IMR-90 (cell line): ENCODE results near the gene RPTOR. TPM values are rescaled to one million over a fixed set of nuclear protein-coding genes. Genes with fewer than 3 reads are reported as not detected.

ENCODE experiments used
- ATAC-seq: fragments of 200-7000 bp; cut with Tn5 transposase; 2 replicates; pipeline ENCODE4 v1.9.1; 2020; ENCODE audit warnings: low read depth, mild to moderate bottlenecking, moderate library complexity
- BruUV-seq: library from RNA; stranded (reverse); fragments of 400-500 nt; replicated peaks from 2 replicates; lab custom pipeline; 2021; lab: Mats Ljungman, UMichigan
- CTCF ChIA-PET: fragments of 300-600 bp; formaldehyde crosslinking; extraction: SDS; loops from one replicate; lab custom pipeline; 2021; ENCODE audit warnings: antibody characterized with exemption; lab: Yijun Ruan, JAX
- POLR2A ChIA-PET: fragments of 300-600 bp; sonication (Branson Sonifier 250); formaldehyde crosslinking; loops from one replicate; lab custom pipeline; 2022; ENCODE audit warnings: antibody characterized with exemption; ENCODE audit not compliant: unreplicated experiment; lab: Charles Lee
- DNase-seq: peaks from one replicate; pipeline ENCODE4 v3.0.0; 2013
- H2AFZ ChIP-seq: replicated peaks from 2 replicates; pipeline ENCODE3; 2013; ENCODE audit warnings: low read length, mild to moderate bottlenecking; ENCODE audit not compliant: poor library complexity
- H2AK5ac ChIP-seq: 2 replicates; pipeline ENCODE4 v1.6.1; 2013; ENCODE audit warnings: low read depth, low read length, inconsistent platforms
- H2AK9ac ChIP-seq: replicated peaks from 2 replicates; pipeline ENCODE3; 2013; ENCODE audit warnings: mild to moderate bottlenecking, low read depth, low read length, moderate library complexity; ENCODE audit not compliant: poor library complexity
- H2BK120ac ChIP-seq: 2 replicates; pipeline ENCODE4 v1.6.1; 2013; ENCODE audit warnings: low read depth, low read length, inconsistent platforms
- H2BK15ac ChIP-seq: 3 replicates; pipeline ENCODE4 v1.6.1; 2013; ENCODE audit warnings: low read depth, low read length, inconsistent platforms
- H2BK20ac ChIP-seq: 2 replicates; pipeline ENCODE4 v1.6.1; 2013; ENCODE audit warnings: low read depth, mild to moderate bottlenecking, inconsistent platforms, low read length, moderate library complexity
- H2BK5ac ChIP-seq: 2 replicates; pipeline ENCODE4 v1.6.1; 2013; ENCODE audit warnings: mild to moderate bottlenecking, low read depth, low read length, inconsistent platforms; ENCODE audit not compliant: poor library complexity, severe bottlenecking
- H3K14ac ChIP-seq: replicated peaks from 2 replicates; pipeline ENCODE4 v1.6.1; 2013; ENCODE audit warnings: low read depth, low read length, inconsistent platforms
- H3K18ac ChIP-seq: 2 replicates; pipeline ENCODE4 v1.6.1; 2013; ENCODE audit warnings: low read depth, low read length, control low read depth
- H3K23ac ChIP-seq: 2 replicates; pipeline ENCODE4 v1.6.1; 2013; ENCODE audit warnings: low read depth, low read length, inconsistent platforms
- H3K27ac ChIP-seq: 2 replicates; pipeline ENCODE4 v1.5.1; 2013; ENCODE audit warnings: mild to moderate bottlenecking, control low read depth, low read length; ENCODE audit not compliant: insufficient read depth
- H3K27me3 ChIP-seq: 2 replicates; pipeline ENCODE4 v1.6.1; 2013; ENCODE audit warnings: low read length; ENCODE audit not compliant: control insufficient read depth, insufficient read depth
- H3K36me3 ChIP-seq: 2 replicates; pipeline ENCODE4 v1.6.1; 2013; ENCODE audit warnings: low read length, mixed read lengths; ENCODE audit not compliant: control insufficient read depth, insufficient read depth
- H3K4ac ChIP-seq: 2 replicates; pipeline ENCODE4 v1.6.1; 2013; ENCODE audit warnings: low read depth, low read length, inconsistent platforms
- H3K4me1 ChIP-seq: 2 replicates; pipeline ENCODE4 v1.6.1; 2013; ENCODE audit warnings: low read length, mixed read lengths; ENCODE audit not compliant: control insufficient read depth, insufficient read depth
- H3K4me2 ChIP-seq: 2 replicates; pipeline ENCODE4 v1.6.1; 2013; ENCODE audit warnings: low read depth, mild to moderate bottlenecking, control low read depth, low read length, moderate library complexity
- H3K4me3 ChIP-seq: 2 replicates; pipeline ENCODE4 v1.5.1; 2013; ENCODE audit warnings: low read depth, mild to moderate bottlenecking, control low read depth, low read length, moderate library complexity; ENCODE audit not compliant: insufficient read depth
- H3K56ac ChIP-seq: 2 replicates; pipeline ENCODE4 v1.6.1; 2013; ENCODE audit warnings: low read length, inconsistent platforms; ENCODE audit not compliant: insufficient read depth; ENCODE audit errors: extremely low read depth
- H3K79me1 ChIP-seq, 2 experiments: 2 replicates each; pipeline ENCODE4 v1.6.1; 2013; ENCODE audit warnings: low read length in 2 of 2, inconsistent platforms in 1 of 2, low read depth in 1 of 2
- H3K9ac ChIP-seq: 2 replicates; pipeline ENCODE4 v1.6.1; 2013; ENCODE audit warnings: low read depth, low read length, control low read depth
- H3K9me1 ChIP-seq: 2 replicates; pipeline ENCODE4 v1.6.1; 2013; ENCODE audit warnings: low read length, inconsistent platforms; ENCODE audit not compliant: insufficient read depth
- H3K9me3 ChIP-seq: 2 replicates; pipeline ENCODE4 v1.6.1; 2013; ENCODE audit warnings: low read length; ENCODE audit not compliant: control insufficient read depth, insufficient read depth
- H4K20me1 ChIP-seq: 2 replicates; pipeline ENCODE4 v1.6.1; 2013; ENCODE audit warnings: low read length, inconsistent platforms; ENCODE audit not compliant: insufficient read depth
- H4K5ac ChIP-seq: 2 replicates; pipeline ENCODE4 v1.6.1; 2013; ENCODE audit warnings: mild to moderate bottlenecking, low read depth, low read length, control low read depth
- H4K8ac ChIP-seq, 2 experiments: 2 replicates each; pipeline ENCODE4 v1.6.1; 2013; ENCODE audit warnings: low read depth in 2 of 2, low read length in 2 of 2, control low read depth in 1 of 2, inconsistent platforms in 1 of 2
- H4K91ac ChIP-seq: 2 replicates; pipeline ENCODE4 v1.6.1; 2013; ENCODE audit warnings: low read depth, low read length, inconsistent platforms; ENCODE audit not compliant: insufficient read depth
- BHLHE40 ChIP-seq: fragments of 150-350 bp; IDR thresholded peaks from 2 replicates; pipeline ENCODE4 v1.6.1; 2016; ENCODE audit warnings: mild to moderate bottlenecking, low read depth, low read length
- CEBPB ChIP-seq: IDR thresholded peaks from 2 replicates; pipeline ENCODE4 v1.6.1; 2012; ENCODE audit warnings: low read depth, low read length, improper control_type of control experiment
- CHD1 ChIP-seq: IDR thresholded peaks from 2 replicates; pipeline ENCODE4 v1.6.1; 2012; ENCODE audit warnings: low read depth, low read length, improper control_type of control experiment
- FOS ChIP-seq: fragments of 150-350 bp; IDR thresholded peaks from 2 replicates; pipeline ENCODE4 v1.6.1; 2016; ENCODE audit warnings: low read depth, low read length
- MAFK ChIP-seq: IDR thresholded peaks from 2 replicates; pipeline ENCODE4 v1.6.1; 2012; ENCODE audit warnings: low read depth, low read length, improper control_type of control experiment
- MAZ ChIP-seq: IDR thresholded peaks from 2 replicates; pipeline ENCODE4 v1.6.1; 2012; ENCODE audit warnings: low read depth, mild to moderate bottlenecking, low read length, improper control_type of control experiment, moderate library complexity, borderline replicate concordance
- MXI1 ChIP-seq: IDR thresholded peaks from 2 replicates; pipeline ENCODE4 v1.6.1; 2012; ENCODE audit warnings: low read depth, mild to moderate bottlenecking, low read length, moderate library complexity, borderline replicate concordance
- POLR2A ChIP-seq: IDR thresholded peaks from 2 replicates; pipeline ENCODE4 v1.6.1; 2012; ENCODE audit warnings: mild to moderate bottlenecking, low read depth, low read length
- RCOR1 ChIP-seq: IDR thresholded peaks from 2 replicates; pipeline ENCODE4 v1.6.1; 2012; ENCODE audit warnings: mild to moderate bottlenecking, low read length, improper control_type of control experiment; ENCODE audit not compliant: insufficient replicate concordance
- RFX5 ChIP-seq: IDR thresholded peaks from 2 replicates; pipeline ENCODE4 v1.8.0; 2012; ENCODE audit warnings: low read depth, mild to moderate bottlenecking, low read length, moderate library complexity
- WGBS, 2 experiments: methylation state at CpG; one replicate each; pipeline versions ENCODE4 v1.1.5 to v1.1.7; 2013; ENCODE audit warnings: missing lambda C conversion rate in 2 of 2; ENCODE audit not compliant: insufficient read length in 1 of 2; ENCODE audit errors: extremely low coverage in 2 of 2; 5-methylcytosine and 5-hydroxymethylcytosine counted together
- dilution Hi-C: fragments of 300-500 bp; cut with HindIII; formaldehyde crosslinking; loops from one replicate; pipeline ENCODE4 v1.14.3; 2018; ENCODE audit warnings: low sequenced_read_pairs; ENCODE audit not compliant: unreplicated experiment
- in situ Hi-C: fragments of 300-500 bp; cut with MboI; formaldehyde crosslinking; loops from 3 replicates; pipeline ENCODE4 v1.14.3; 2019; ENCODE audit warnings: low sequenced_read_pairs, inconsistent platforms, mixed read lengths
- intact Hi-C: fragments of 100-400 bp; cut with micrococcal nuclease; formaldehyde crosslinking; loops from 2 replicates; pipeline ENCODE4 v1.10.0; 2022
- polyA plus RNA-seq, 3 experiments: library from polyadenylated mRNA; depleted of rRNA; stranded (reverse); fragments of >200 nt; gene quantifications; 2 replicates each; pipeline ENCODE4 v1.2.3, GENCODE V29; 2012; ENCODE audit warnings: low replicate concordance in 1 of 3
- total RNA-seq: library from RNA; depleted of rRNA; stranded (reverse); fragments of >200 nt; gene quantifications from 2 replicates; pipeline ENCODE4 v1.2.3, GENCODE V29; 2012
- TF ChIP-seq, protein P1 (sequence below): fragments of 150-350 bp; IDR thresholded peaks from 2 replicates; pipeline ENCODE4 v1.6.1; 2016; ENCODE audit warnings: low read depth, mild to moderate bottlenecking, low read length, moderate library complexity, borderline replicate concordance
- TF ChIP-seq, protein P2 (sequence below): fragments of 150-350 bp; IDR thresholded peaks from 2 replicates; pipeline ENCODE4 v1.6.1; 2017; ENCODE audit warnings: mild to moderate bottlenecking, antibody characterized with exemption, low read length, low read depth
- TF ChIP-seq, protein P3 (sequence below): conservative IDR thresholded peaks from 2 replicates; pipeline ENCODE4 v1.5.1; 2012; ENCODE audit warnings: mild to moderate bottlenecking, low read depth, low read length, improper control_type of control experiment

RPTOR gene
- total and polyA plus RNA-seq, 2 of the 4 experiments (the other 2 are of a cell fraction): 10.8 to 14.7 TPM

DNA sequence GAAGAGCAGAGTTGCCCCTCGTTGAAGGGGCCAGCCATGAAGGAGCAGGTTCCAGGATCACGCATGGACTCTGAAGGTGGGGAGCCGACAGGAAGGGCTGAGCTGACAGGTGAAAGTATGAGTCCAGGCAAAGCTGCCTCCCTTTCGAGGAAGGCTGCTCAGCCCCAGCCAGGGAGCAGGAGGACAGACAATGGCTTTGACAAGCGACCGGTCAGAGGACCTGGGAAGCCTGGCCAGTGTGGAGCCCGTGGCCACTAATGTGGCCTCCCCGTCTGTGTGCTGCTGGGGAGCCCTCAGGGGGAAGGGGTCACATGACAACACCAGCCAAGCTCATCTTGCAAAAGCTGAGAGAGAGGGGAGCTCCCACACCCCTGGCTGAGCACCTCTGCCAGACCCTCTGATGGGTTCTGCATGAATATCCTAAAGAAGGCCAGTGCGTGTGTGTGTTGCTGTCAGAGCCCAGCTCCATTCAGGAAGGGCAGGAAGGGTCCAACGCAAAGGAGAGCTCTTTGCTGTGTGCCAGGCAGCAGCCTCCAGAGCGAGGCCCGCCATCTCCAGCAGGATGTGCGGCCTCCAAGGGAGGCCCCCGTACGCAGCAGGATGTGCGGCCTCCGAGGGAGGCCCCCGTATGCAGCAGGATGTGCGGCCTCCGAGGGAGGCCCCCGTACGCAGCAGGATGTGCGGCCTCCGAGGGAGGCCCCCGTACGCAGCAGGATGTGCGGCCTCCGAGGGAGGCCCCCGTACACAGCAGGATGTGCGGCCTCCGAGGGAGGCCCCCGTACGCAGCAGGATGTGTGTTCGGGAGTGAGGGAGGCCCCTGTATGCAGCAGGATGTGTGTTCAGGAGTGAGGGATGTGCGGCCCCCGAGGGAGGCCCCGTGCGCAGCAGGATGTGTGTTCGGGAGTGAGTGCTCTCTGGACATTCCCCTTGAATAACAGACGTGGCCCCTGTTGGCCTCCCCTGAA lies 344.9 kb downstream of the RPTOR start:
- H2BK120ac ChIP-seq: peak overlapping the region; percentile 93; the same call in 1 of the 2 replicates
- ATAC-seq: no peak
- dilution Hi-C loops: no loop called here
- intact Hi-C loops: loop anchor here (5.0 to 10.0 kb wide), 3 partner anchors 215 to 462 kb away; partner anchors contain the start of gene NPTX1
- CTCF ChIA-PET: no interaction called here
- peak overlapping the region; percentile 95 for H4K91ac ChIP-seq
- H2AK9ac ChIP-seq: peak overlapping the region; percentile 79
- peaks cover 36% of the 10 kb centered on the region for H3K36me3 ChIP-seq
- H3K9me3 ChIP-seq: no peaks in the 10 kb centered on the region
- H2AK5ac ChIP-seq: peak overlapping the region; percentile 98
- in situ Hi-C loops: no loop called here
- peak overlapping the region; percentile 93; a peak in 1 of 4 replicates for H4K8ac ChIP-seq
- H3K56ac ChIP-seq: no peak overlapping the region
- no peak overlapping the region for H4K5ac ChIP-seq
- H2BK5ac ChIP-seq: peak overlapping the region; percentile 96
- no peak overlapping the region for H3K4me2 ChIP-seq
- peaks cover 15% of the 10 kb centered on the region for H3K9me1 ChIP-seq
- no peaks in the 10 kb centered on the region; the same call in 1 of the 2 replicates for H4K20me1 ChIP-seq
- peak overlapping the region; percentile 46 for H2AFZ ChIP-seq
- no TSS peak for BruUV-seq
- no peak overlapping the region for H3K23ac ChIP-seq
- peak overlapping the region; percentile 94 for H3K4ac ChIP-seq
- H3K18ac ChIP-seq: no peak overlapping the region
- peak overlapping the region; percentile 38 for H2BK20ac ChIP-seq
- peaks cover 29% of the 10 kb centered on the region for H3K4me1 ChIP-seq
- no peak for DNase-seq
- H3K27ac ChIP-seq: peak overlapping the region; percentile 94
- H3K79me1 ChIP-seq: peaks cover 14 to 36% of the 10 kb centered on the region in 2 experiments
- H3K9ac ChIP-seq: no peak overlapping the region
- H3K4me3 ChIP-seq: no peak overlapping the region
- 95% methylated on average over 18 of the region's 40 CpGs; no CpG with 5 or more reads in 1 of the 2 experiments for WGBS, 2 experiments
- H3K14ac ChIP-seq: no peak overlapping the region
- POLR2A ChIA-PET: no interaction called here
- no peaks in the 10 kb centered on the region for H3K27me3 ChIP-seq
- peak overlapping the region; percentile 94; the same call in 1 of the 3 replicates for H2BK15ac ChIP-seq
- TF ChIP-seq CEBPB (no peak), CHD1 (no peak), RFX5 (no peak), MAFK (no peak), FOS (no peak), BHLHE40 (no peak), RCOR1 (no peak), POLR2A (no peak; the same call in 1 of the 2 replicates), MAZ (no peak), MXI1 (no peak)
- TF ChIP-seq, protein P1, sequence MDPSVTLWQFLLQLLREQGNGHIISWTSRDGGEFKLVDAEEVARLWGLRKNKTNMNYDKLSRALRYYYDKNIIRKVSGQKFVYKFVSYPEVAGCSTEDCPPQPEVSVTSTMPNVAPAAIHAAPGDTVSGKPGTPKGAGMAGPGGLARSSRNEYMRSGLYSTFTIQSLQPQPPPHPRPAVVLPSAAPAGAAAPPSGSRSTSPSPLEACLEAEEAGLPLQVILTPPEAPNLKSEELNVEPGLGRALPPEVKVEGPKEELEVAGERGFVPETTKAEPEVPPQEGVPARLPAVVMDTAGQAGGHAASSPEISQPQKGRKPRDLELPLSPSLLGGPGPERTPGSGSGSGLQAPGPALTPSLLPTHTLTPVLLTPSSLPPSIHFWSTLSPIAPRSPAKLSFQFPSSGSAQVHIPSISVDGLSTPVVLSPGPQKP: no peak
- TF ChIP-seq, protein P2, sequence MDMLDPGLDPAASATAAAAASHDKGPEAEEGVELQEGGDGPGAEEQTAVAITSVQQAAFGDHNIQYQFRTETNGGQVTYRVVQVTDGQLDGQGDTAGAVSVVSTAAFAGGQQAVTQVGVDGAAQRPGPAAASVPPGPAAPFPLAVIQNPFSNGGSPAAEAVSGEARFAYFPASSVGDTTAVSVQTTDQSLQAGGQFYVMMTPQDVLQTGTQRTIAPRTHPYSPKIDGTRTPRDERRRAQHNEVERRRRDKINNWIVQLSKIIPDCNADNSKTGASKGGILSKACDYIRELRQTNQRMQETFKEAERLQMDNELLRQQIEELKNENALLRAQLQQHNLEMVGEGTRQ: no peak
- TF ChIP-seq, protein P3, sequence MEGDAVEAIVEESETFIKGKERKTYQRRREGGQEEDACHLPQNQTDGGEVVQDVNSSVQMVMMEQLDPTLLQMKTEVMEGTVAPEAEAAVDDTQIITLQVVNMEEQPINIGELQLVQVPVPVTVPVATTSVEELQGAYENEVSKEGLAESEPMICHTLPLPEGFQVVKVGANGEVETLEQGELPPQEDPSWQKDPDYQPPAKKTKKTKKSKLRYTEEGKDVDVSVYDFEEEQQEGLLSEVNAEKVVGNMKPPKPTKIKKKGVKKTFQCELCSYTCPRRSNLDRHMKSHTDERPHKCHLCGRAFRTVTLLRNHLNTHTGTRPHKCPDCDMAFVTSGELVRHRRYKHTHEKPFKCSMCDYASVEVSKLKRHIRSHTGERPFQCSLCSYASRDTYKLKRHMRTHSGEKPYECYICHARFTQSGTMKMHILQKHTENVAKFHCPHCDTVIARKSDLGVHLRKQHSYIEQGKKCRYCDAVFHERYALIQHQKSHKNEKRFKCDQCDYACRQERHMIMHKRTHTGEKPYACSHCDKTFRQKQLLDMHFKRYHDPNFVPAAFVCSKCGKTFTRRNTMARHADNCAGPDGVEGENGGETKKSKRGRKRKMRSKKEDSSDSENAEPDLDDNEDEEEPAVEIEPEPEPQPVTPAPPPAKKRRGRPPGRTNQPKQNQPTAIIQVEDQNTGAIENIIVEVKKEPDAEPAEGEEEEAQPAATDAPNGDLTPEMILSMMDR: no peak
